Measurements from ENCODE around the gene ARL11.

GRCh38 chr13:49608651-49609331 is 19.5 kb upstream of the ARL11 start:
- TF ChIP-seq, protein P1, sequence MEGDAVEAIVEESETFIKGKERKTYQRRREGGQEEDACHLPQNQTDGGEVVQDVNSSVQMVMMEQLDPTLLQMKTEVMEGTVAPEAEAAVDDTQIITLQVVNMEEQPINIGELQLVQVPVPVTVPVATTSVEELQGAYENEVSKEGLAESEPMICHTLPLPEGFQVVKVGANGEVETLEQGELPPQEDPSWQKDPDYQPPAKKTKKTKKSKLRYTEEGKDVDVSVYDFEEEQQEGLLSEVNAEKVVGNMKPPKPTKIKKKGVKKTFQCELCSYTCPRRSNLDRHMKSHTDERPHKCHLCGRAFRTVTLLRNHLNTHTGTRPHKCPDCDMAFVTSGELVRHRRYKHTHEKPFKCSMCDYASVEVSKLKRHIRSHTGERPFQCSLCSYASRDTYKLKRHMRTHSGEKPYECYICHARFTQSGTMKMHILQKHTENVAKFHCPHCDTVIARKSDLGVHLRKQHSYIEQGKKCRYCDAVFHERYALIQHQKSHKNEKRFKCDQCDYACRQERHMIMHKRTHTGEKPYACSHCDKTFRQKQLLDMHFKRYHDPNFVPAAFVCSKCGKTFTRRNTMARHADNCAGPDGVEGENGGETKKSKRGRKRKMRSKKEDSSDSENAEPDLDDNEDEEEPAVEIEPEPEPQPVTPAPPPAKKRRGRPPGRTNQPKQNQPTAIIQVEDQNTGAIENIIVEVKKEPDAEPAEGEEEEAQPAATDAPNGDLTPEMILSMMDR (IDR thresholded peaks at IDR 0.05), result no peak
- TF ChIP-seq POLR2A (IDR thresholded peaks at IDR 0.05) (no peak), EP300 (IDR thresholded peaks at IDR 0.05) (no peak)
